A673 (cell line): ENCODE data around the gene TRIM27. TPM values are rescaled to one million over a fixed set of nuclear protein-coding genes. Genes with fewer than 3 reads are reported as not detected.

Experiments
- BruUV-seq: library from RNA; stranded (reverse); fragments of 400-500 nt; replicated peaks from 2 replicates; lab custom pipeline; 2021; lab: Mats Ljungman, UMichigan
- CTCF ChIA-PET: fragments of 300-600 bp; sonication (Branson Sonifier 250); formaldehyde crosslinking; loops from one replicate; lab custom pipeline; 2022; ENCODE audit warnings: antibody characterized with exemption; lab: Charles Lee
- POLR2A ChIA-PET: fragments of 300-600 bp; sonication (Branson Sonifier 250); formaldehyde crosslinking; loops from one replicate; lab custom pipeline; 2022; ENCODE audit warnings: antibody characterized with exemption; ENCODE audit not compliant: low non-redundant PET; lab: Charles Lee
- DNase-seq: peaks from one replicate; pipeline ENCODE4 v3.0.0-alpha.2; 2015; ENCODE audit warnings: low spot score
- H3K27ac ChIP-seq: fragments of 200-600 bp; sonication (generic); 2 replicates; pipeline ENCODE4 v1.5.1; 2016; ENCODE audit warnings: mixed run types, low read depth, mild to moderate bottlenecking, mixed read lengths, antibody characterized with exemption, low read length; ENCODE audit not compliant: poor library complexity, severe bottlenecking
- H3K27me3 ChIP-seq: fragments of 200-600 bp; sonication (generic); replicated peaks from 2 replicates; pipeline ENCODE4 v1.6.1; 2017; ENCODE audit warnings: mixed run types, low read depth, mild to moderate bottlenecking, mixed read lengths, antibody characterized with exemption, low read length; ENCODE audit not compliant: insufficient read depth, poor library complexity
- H3K36me3 ChIP-seq: fragments of 200-600 bp; sonication (generic); 2 replicates; pipeline ENCODE4 v1.6.1; 2016; ENCODE audit warnings: mixed run types, mild to moderate bottlenecking, mixed read lengths, antibody characterized with exemption, low read length; ENCODE audit not compliant: insufficient read depth, poor library complexity, severe bottlenecking
- H3K4me1 ChIP-seq: fragments of 200-600 bp; sonication (generic); 2 replicates; pipeline ENCODE4 v1.6.1; 2017; ENCODE audit warnings: mixed run types, mild to moderate bottlenecking, mixed read lengths, antibody characterized with exemption, low read length; ENCODE audit not compliant: insufficient read depth, poor library complexity, severe bottlenecking
- H3K4me3 ChIP-seq: fragments of 200-600 bp; sonication (generic); 2 replicates; pipeline ENCODE4 v1.5.1; 2016; ENCODE audit warnings: low read depth, mixed run types, mild to moderate bottlenecking, mixed read lengths, low read length; ENCODE audit not compliant: poor library complexity, severe bottlenecking
- H3K9me3 ChIP-seq: fragments of 200-600 bp; sonication (generic); 2 replicates; pipeline ENCODE4 v1.6.1; 2016; ENCODE audit warnings: mixed run types, low read depth, mild to moderate bottlenecking, mixed read lengths, antibody characterized with exemption, low read length; ENCODE audit not compliant: poor library complexity, severe bottlenecking
- CTCF ChIP-seq: fragments of 300-800, 200-600 bp; sonication (generic); conservative IDR thresholded peaks from 2 replicates; pipeline ENCODE4 v1.5.1; 2017; ENCODE audit warnings: low read depth, mild to moderate bottlenecking, antibody characterized with exemption, low read length, moderate library complexity, mixed read lengths
- EZH2 ChIP-seq: fragments of 200-600 bp; sonication (generic); IDR thresholded peaks from 2 replicates; pipeline ENCODE4 v1.6.1; 2017; ENCODE audit warnings: borderline replicate concordance, low read depth, mild to moderate bottlenecking, mixed read lengths, antibody characterized with exemption, low read length; ENCODE audit not compliant: poor library complexity, severe bottlenecking
- intact Hi-C: fragments of 100-400 bp; cut with micrococcal nuclease; formaldehyde crosslinking; loops from one replicate; pipeline ENCODE4 v1.10.0; 2022; ENCODE audit not compliant: unreplicated experiment
- total RNA-seq: library from RNA; stranded (reverse); gene quantifications from 2 replicates; pipeline ENCODE4 v1.2.3, GENCODE V29; 2021

The TRIM27 gene
- total RNA-seq, 1 experiment from 2014 or later = 81.1 TPM

GRCh38 chr6:28920281-28920680 is 3.5 kb downstream of the TRIM27 start:
- DNase-seq = no peak
- Histone ChIP-seq H3K27ac (no peak overlapping the region), H3K9me3 (no peaks in the 10 kb centered on the region), H3K36me3 (peaks cover 53% of the 10 kb centered on the region), H3K4me1 (peaks cover 12% of the 10 kb centered on the region), H3K27me3 (no peaks in the 10 kb centered on the region), H3K4me3 (no peak overlapping the region)
- BruUV-seq = no TSS peak
- TF ChIP-seq CTCF (no peak), EZH2 (no peak)
- intact Hi-C loops = no loop called here
- CTCF ChIA-PET = no interaction called here
- POLR2A ChIA-PET = no interaction called here

GRCh38 chr6:28914941-28915340 is 8.8 kb downstream of the TRIM27 start:
- H3K27ac ChIP-seq = no peak overlapping the region
- CTCF ChIA-PET = no interaction called here
- no peaks in the 10 kb centered on the region for H3K9me3 ChIP-seq
- POLR2A ChIA-PET = no interaction called here
- H3K4me3 ChIP-seq = no peak overlapping the region
- H3K4me1 ChIP-seq = no peaks in the 10 kb centered on the region
- no peaks in the 10 kb centered on the region for H3K27me3 ChIP-seq
- intact Hi-C loops = no loop called here
- TF ChIP-seq EZH2 (no peak), CTCF (no peak)
- no peak for DNase-seq
- H3K36me3 ChIP-seq = peaks cover 77% of the 10 kb centered on the region
- BruUV-seq = no TSS peak

- POLR2A ChIA-PET = no interaction called here
- Histone ChIP-seq H3K27me3 (no peaks in the 10 kb centered on the region), H3K27ac (no peak overlapping the region), H3K36me3 (peaks cover 76% of the 10 kb centered on the region), H3K9me3 (no peaks in the 10 kb centered on the region), H3K4me3 (no peak overlapping the region), H3K4me1 (no peaks in the 10 kb centered on the region)
- no peak for DNase-seq
- intact Hi-C loops = no loop called here
- BruUV-seq = no TSS peak
- TF ChIP-seq EZH2 (no peak), CTCF (no peak)
- CTCF ChIA-PET = no interaction called here
Measured at GRCh38 chr6:28910901-28911690, 12.7 kb downstream of the TRIM27 start.
